HPDE6-E6E7 (cell line): ENCODE results near the gene SLC9A9.

Source experiments
- DNase-seq: peaks from one replicate; pipeline ENCODE4 v3.0.0; 2011; ENCODE audit warnings: missing footprints; ENCODE audit errors: extremely low spot score

SLC9A9 gene

GRCh38 chr3:143597774-143598652 lies 250.3 kb downstream of the SLC9A9 start:
- no peak for DNase-seq

DNA sequence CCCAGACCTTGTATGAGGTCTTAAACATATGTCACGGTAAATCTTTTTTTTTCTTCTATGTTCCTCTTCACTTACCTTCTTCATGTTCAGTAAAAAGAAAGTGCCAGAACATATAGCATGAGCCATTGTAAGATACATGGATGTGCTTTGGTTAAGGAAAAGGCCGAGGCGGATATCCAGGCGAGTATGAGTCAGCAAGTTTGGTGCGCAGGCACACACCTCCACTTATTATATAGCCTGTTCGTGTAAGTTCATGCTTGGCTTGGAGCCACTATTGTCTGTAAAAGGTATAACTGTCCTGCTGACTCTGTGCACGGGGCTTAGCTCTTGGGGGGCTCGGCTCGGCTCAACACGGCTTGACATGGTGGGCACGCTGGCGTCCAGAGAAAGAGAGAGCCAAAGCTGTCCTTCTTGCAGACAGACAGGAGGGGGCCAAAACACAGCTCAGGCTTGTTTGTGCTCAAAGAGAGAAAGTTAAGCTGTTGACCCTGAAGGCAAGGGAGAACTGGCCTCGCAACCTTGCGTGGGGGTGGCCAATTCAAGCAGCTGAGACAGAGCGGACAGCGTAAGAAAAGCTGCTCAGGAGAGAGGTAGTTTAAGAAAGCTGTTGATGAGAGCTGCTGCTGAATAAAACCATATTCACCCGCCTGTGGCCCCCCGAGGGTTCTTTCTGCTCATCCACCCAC lies 251.2 kb downstream of the SLC9A9 start:
- DNase-seq = no peak

DNA sequence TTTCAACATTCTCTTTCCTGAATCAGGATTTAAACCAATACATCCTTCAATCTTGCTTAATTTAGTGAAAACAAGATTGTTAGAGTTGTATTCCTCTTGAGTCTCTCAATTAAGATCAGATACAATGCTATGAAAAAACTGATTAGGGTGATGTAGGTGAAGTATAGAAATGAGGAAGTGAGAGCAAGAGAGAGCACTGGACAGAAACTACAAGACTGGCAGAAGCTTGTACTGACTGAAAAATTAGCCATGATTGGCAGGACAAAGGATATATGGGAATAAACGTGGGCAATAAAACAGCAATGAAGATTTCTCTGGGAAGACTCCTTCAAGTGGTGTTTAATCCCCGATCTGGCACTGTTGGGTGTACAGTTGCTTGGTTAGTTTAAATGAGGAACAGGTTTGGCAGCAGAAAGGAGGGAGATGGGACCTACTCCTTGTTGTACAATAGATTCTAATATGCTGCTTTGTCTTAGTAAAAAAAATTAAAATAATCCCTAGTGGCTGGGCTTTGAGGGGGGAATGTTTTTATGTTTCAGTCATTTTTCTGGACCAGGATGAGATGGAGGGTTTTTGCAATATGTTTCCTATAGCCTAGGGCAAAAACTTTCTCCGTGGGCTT lies 252.7 kb downstream of the SLC9A9 start:
- no peak for DNase-seq

DNA sequence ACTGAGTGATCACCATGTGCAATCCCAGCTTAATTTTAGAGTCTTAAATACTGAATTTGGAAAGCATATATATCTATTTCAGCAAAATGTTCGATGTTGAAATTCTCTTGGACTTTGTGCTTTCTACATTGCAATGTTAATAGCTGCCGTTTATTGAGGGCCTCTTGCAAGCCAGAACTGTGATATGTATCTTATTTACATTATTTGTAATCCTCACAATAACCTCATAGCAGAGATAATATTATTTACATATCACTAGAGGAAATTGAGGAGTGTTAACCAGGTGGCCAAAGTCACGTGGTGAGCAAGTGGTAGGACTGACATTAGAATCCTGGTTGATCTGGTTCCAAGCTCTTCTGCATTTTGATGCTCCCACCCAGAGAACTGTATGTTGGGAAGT lies 254.1 kb downstream of the SLC9A9 start:
- DNase-seq = no peak

- DNase-seq = no peak
Observed at GRCh38 chr3:143590660-143591059, 257.6 kb downstream of the SLC9A9 start.

GRCh38 chr3:143586576-143586975 lies 261.7 kb downstream of the SLC9A9 start:
- no peak for DNase-seq

DNA sequence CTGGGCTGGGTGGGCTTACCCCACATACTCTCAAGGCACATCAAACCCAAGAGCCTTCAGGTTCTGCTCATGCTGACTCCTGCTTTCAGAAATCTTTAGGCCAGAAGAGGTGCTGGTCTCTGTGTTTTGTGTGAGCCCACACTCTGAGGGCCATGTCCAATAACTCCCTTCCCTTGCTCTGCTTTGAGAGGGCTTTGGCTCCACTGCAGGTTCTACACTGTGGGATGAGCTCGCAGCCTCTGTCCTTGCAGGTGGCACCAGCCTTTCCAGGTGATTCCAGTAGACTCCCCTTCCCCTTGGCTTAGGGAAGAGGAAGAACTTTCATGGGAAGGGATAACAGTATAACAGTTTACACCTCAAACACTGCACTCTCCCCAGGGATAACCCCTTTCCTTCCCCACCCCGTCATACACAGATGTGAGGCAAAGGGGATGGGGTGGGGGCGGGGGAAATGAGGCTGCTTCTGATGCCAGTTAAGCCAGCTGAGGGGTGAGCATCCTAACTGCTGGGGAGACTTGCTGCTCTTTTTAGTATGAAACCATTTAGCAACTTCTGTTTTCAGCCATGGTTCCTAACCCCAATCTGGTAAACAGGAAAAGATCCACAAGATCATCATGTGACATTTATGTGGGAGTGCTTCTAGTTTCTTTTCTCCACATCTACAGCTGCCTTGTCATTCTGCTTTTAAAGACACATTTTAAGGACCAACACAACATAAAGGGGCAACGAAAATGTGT lies 262.4 kb downstream of the SLC9A9 start:
- DNase-seq = no peak

- DNase-seq = no peak
Observed at GRCh38 chr3:143584474-143584873, 263.8 kb downstream of the SLC9A9 start.

DNA sequence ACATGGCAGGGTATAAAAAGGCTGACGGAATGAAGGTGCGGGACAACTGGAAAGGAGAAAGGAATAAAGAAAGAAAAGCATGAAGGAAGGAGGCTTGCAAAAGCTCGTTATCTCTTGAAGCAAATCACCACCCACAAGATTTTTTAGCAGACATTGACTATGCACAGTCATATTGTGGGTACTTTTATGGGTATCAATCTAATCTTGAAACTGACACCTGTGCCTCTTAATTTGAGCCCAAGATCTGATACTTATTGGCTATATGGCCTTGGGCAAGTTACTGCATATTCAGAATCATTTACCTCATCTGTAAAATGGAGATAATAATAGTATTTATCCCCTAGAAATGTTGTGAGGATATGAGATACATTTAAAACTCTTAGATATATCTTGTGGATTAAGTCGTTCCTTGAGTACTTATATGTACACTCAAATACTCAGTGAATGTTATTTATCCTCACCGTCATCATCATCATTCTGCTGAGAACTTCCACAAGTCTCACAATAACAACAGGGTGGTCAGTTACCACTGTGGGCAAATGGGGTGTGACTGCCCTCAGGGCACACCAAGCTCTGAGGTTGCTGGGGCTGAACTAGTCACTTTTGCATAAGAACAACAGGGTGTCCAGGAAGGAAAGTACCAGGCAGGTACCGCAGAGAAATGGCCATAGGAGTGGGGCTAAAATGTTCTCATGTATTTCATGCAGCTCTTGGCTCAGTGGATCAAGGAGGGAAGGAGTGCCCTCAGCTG lies 266.1 kb downstream of the SLC9A9 start:
- no peak for DNase-seq

GRCh38 chr3:143578810-143579435 lies 269.3 kb downstream of the SLC9A9 start:
- DNase-seq = no peak

GRCh38 chr3:143576568-143577270 lies 271.5 kb downstream of the SLC9A9 start:
- no peak for DNase-seq

DNA sequence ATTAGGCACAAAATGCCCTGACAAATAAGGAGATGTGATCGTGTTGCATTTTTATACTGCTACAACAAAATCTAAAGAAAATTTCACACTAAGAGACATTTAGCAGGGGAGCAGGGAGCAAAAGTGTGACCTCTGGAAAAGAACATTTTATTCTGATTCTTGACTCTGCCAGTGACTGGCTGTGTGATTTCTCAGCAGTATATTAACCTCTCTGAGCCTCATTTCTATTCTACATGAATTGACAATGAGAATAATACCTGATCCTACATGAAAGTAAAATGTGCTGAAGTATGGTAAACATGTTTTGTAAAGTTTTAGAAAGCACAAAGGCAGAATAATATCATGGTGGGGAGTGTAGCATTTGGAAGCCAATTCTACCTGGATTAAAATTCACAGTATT lies 273.3 kb downstream of the SLC9A9 start:
- DNase-seq = no peak

DNA sequence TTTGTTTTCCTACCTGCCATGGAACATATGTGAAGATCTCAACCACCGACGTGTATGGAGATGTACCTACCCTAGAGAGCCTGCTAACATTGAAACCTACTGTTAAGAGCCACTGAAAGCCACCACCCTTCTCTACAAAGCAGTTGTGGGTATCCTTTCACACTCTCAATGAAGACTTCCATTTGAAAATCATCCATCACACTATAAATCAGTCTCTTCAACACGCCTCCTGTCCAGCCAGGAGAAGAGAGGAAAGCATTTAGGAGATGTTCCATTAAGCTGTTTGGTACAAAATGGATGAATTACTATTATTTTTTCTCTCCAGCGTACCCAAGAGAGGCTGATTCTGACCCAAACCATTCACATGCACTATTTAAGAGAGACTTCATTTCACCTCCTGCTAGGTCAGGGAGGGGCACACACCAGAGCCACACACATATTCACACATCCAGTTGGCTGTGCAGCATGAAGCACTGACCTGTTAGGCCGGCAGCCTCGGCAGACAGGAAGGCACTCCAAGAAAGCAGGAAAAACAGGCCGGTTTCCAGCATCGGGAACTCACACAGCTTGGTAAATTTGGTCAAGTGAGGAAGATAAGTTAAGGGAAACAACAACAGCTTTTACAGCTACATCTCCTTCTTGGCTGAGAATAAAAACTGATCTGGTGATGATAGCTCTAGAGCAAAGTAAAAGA lies 274.5 kb downstream of the SLC9A9 start:
- no peak for DNase-seq

DNA sequence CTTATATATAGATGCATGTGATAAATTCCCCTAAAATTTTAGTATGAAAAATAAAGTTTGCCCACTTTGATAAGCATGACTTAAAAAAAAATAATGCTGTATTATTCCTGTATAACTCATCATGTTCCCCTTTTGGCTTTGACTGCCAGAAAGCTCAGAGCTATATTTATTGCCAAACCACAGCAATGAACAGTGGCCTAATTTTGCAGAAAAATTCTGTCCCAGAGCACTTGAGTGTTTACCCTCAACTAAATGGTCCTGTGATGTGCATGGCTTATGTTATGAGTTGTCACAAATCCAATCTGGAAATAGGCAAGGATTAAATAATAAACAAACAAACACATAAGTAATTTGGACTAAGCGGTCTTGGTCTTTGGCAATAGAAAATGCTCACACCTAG lies 276.7 kb downstream of the SLC9A9 start:
- no peak for DNase-seq

DNA sequence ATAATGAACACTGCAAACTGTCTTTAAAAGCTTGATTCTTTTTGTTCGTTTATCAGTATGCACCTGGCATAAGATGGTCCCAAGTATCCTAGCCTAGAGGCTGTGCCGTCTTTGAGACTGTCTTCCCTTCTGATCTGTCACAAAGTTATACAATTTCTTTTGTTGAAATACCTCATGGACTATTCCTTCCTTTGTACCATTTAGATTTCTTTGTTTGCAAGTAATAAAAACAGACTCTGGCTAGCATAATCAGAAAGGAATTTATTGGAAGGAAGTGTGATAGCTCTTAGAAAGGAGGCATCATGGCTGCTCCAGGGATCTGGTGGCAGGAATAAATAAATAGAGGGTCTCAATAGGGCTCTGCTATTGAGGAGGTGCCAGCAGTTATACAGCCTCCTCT lies 280.4 kb downstream of the SLC9A9 start:
- no peak for DNase-seq

- no peak for DNase-seq
Observed at GRCh38 chr3:143565951-143566350, 282.3 kb downstream of the SLC9A9 start.

DNA sequence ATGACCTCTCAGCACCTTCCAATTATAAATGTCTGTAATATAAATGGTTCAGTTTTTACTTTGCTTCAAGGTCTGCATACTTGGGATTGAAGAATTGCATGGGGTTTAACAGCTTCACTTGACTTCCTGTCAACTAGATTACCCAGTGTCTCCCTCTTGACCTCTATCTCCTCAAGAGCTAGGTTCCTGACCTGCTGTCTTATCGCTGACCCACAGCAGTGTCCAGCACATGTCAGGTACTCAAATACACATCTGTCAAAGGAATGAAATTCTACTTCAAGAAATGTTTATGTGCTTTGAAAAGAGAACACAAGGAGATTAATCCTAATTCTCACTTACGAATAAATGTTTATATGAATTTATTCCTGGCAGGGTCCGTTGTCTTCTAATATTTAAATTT lies 284.5 kb downstream of the SLC9A9 start:
- DNase-seq = no peak

DNA sequence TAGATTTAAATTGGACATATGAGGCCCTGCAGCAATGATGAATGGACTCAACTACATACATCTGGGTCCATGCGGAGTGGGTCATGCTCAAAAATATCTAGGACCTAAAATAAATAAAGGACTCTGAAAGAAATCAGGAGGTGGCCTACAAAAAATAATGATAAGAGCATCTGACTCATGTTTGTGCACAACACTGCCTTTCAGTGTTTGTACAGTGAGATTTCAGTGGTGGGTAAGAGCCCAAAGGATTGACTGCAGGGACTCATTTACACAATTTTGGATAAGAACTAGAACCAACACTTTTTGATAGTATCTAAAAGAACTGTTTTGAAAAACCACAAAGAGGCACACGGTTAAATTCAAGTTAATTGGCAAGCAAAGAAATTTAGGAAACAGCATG lies 285.5 kb downstream of the SLC9A9 start:
- DNase-seq = no peak

DNA sequence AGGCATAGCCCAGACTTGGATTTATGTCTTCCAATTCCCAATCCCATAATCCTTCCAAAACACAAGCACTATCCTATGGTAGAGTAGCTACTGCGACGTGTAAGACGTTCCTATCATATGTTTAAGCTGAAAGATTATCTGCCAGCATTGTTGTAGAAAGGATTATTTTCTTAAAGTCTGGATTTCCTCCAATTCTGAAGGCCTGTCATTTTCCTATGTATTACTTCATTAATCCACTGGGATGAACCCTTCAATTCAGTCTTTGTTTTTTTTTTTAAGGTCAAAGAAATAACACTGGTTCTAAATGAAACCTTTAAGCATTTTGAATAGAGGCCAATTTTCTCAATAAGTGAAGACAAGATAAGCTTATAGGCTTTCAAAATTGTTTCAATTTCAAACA lies 289.0 kb downstream of the SLC9A9 start:
- no peak for DNase-seq

- no peak for DNase-seq
Observed at GRCh38 chr3:143552851-143553250, 295.4 kb downstream of the SLC9A9 start.
